Heart left ventricle (tissue), 16 donors: ENCODE measurements around the gene NCAM1. TPM values are rescaled to one million over a fixed set of nuclear protein-coding genes. Genes with fewer than 3 reads are reported as not detected.
A peak's percentile ranks its signal among the peaks of the same experiment; 100 is the strongest.

Experiments used
- ATAC-seq, 4 donors: fragments of 200-7000 bp; cut with Tn5 transposase; one replicate each; pipeline ENCODE4 v1.9.1; 2020 to 2022; ENCODE audit warnings: moderate library complexity in 4 of 4, mild to moderate bottlenecking in 3 of 4, moderate number of reproducible peaks in 1 of 4
- DNase-seq, 5 donors: peaks; one replicate each; pipeline ENCODE4 v3.0.0-alpha.2; 2020
- H3K27ac ChIP-seq, 12 donors: fragments of 200-600 bp; sonication (generic) in 4 of 12; one replicate each; pipeline versions ENCODE4 v1.5.0 to v1.8.0; 2016 to 2022; ENCODE audit warnings: mild to moderate bottlenecking in 2 of 12
- H3K27me3 ChIP-seq, 9 donors: fragments of 200-600 bp; sonication (generic) in 2 of 9; one replicate each; pipeline versions ENCODE4 v1.5.1 to v1.8.0; 2016 to 2022; ENCODE audit warnings: mild to moderate bottlenecking in 3 of 9
- H3K36me3 ChIP-seq, 9 donors: fragments of 200-600 bp; sonication (generic) in 2 of 9; one replicate each; pipeline versions ENCODE4 v1.5.0 to v1.8.0; 2018 to 2022; ENCODE audit warnings: mild to moderate bottlenecking in 2 of 9
- H3K4me1 ChIP-seq, 12 donors: fragments of 200-600 bp; sonication (generic) in 4 of 12; one replicate each; pipeline versions ENCODE4 v1.5.0 to v1.8.0; 2016 to 2022; ENCODE audit warnings: mild to moderate bottlenecking in 3 of 12
- H3K4me3 ChIP-seq, 12 donors: fragments of 200-600 bp; sonication (generic) in 4 of 12; one replicate each; pipeline versions ENCODE4 v1.5.0 to v1.8.0; 2017 to 2022; ENCODE audit warnings: mild to moderate bottlenecking in 9 of 12, moderate library complexity in 4 of 12
- H3K9me3 ChIP-seq, 12 donors: fragments of 200-600 bp; sonication (generic) in 4 of 12; one replicate each; pipeline versions ENCODE4 v1.5.0 to v1.8.0; 2016 to 2022; ENCODE audit warnings: mild to moderate bottlenecking in 1 of 12
- CTCF ChIP-seq, 12 donors: fragments of 200-600 bp; sonication (generic) in 4 of 12; IDR thresholded peaks; one replicate each; pipeline versions ENCODE4 v1.5.0 to v1.8.0; 2018 to 2022; ENCODE audit warnings: antibody characterized with exemption in 12 of 12, mild to moderate bottlenecking in 5 of 12
- POLR2A ChIP-seq, 2 donors: fragments of 450-650 bp; IDR thresholded peaks; one replicate each; pipeline ENCODE4 v1.6.1; 2017; ENCODE audit warnings: antibody characterized with exemption in 2 of 2, mild to moderate bottlenecking in 2 of 2, moderate library complexity in 2 of 2
- WGBS, 4 donors: extraction: QIAGEN DNeasy Blood & Tissue Kit in 2 of 4; methylation state at CpG; one replicate each; pipeline versions ENCODE4 v1.1.5 to v1.1.7; 2013 to 2018; 5-methylcytosine and 5-hydroxymethylcytosine counted together
- intact Hi-C, 10 donors: fragments of 100-400 bp; cut with DNase I; formaldehyde crosslinking; loops; one replicate each; pipeline versions ENCODE4 v1.11.1 to v1.14.2; 2022
- polyA plus RNA-seq, 2 donors: library from polyadenylated mRNA; stranded (reverse); fragments of 200-250 nt; gene quantifications; one replicate each; pipeline ENCODE4 v1.2.3, GENCODE V29; 2013
- total RNA-seq, 9 donors: library from RNA; depleted of rRNA in 2 of 9; stranded (reverse); fragments of >200 nt in 2 of 9; fragmentation: NEBNext Ultra II Directional in 3 of 9; extraction: Animal tissue kit (Norgen Biotek cat#: 25700) in 3 of 9; gene quantifications; one replicate each; pipeline versions ENCODE4 v1.1.0 to v1.2.4, GENCODE V29; 2016 to 2023
- donor health status: ischemic (EF 13 %, LVEDD 7.1; RV severe dilation, severe dysfunction).
- donor health status: healthy with polysubstance abuse.
- donor health status: DM: no; HTN: yes; CAD: no.
- donor health status: DM: no; HTN: no; CAD: no.
- donor health status: ischemic (EF 25% LVEDD 6.9; RV normal size, moderate dysfunction).
- donor health status: ischemic (EF 25% LVEDD 5.7; RV mildly dilated, moderate dysfunction).
- donor health status: healthy.
- donor health status: DM: yes; HTN: yes; CAD: no.
- donor health status: ischemic (EF 35%, LVEDD 5.7; RV mildly dilated, moderate dysfunction).
- donor health status: nonischemic (EF 11% LVEDD 7.7; RV severe dilation, severe dysfunction).
- donor health status: DM: yes; HTN: yes; CAD: no.
- donor health status: PGD.
- donor health status: ischemic (EF 29% LVEDD 5.4; RV normal size, mild dysfunction).
- donor health status: nonischemic (EF 23%, LVEDD 6.1; RV moderate dilation, normal function).

Gene NCAM1
- total and polyA plus RNA-seq, 11 donors, result 78.0 to 753 (median 389) TPM

- WGBS, 4 donors, result 19 to 31% (median 23%) methylated on average over 2 of the region's 2 CpGs
- H3K4me1 ChIP-seq, result peaks cover 0 to 22% (median 4%) of the 10 kb centered on the region in 12 donors
- no peak for TF ChIP-seq POLR2A (IDR thresholded peaks at IDR 0.05)
- no peak for TF ChIP-seq CTCF (IDR thresholded peaks at IDR 0.05)
- H3K27me3 ChIP-seq, result no peaks in the 10 kb centered on the region
- no peak for DNase-seq
- no peaks in the 10 kb centered on the region for H3K9me3 ChIP-seq
- no peak for ATAC-seq
- no peak overlapping the region for H3K4me3 ChIP-seq
- H3K36me3 ChIP-seq, result no peaks in the 10 kb centered on the region
- intact Hi-C loops, result loop anchor here in 1 of 10 donors (10.0 kb wide), 1 partner anchor 58 kb away; no protein-coding TSS in a partner anchor
- no peak overlapping the region for H3K27ac ChIP-seq
These were observed 45.8 kb downstream of the NCAM1 start for GRCh38 chr11:113006896-113007445.

- peak; percentile 65 to 86 (median 78) for DNase-seq
- Histone ChIP-seq H3K9me3 (no peaks in the 10 kb centered on the region), H3K4me3 (no peak overlapping the region), H3K4me1 (peaks cover 0 to 38% (median 16%) of the 10 kb centered on the region in 12 donors), H3K27ac (peak overlapping the region in 6 of 12 donors; percentile 6 to 47 (median 38)), H3K27me3 (no peaks in the 10 kb centered on the region), H3K36me3 (no peaks in the 10 kb centered on the region)
- intact Hi-C loops, result loop anchor here in 2 of 10 donors (5.0 to 10.0 kb wide), 2 partner anchors 50 to 52 kb away; partner anchors contain the start of gene NCAM1 (in 2 of the 2)
- ATAC-seq, result peak; percentile 96 to 98 (median 98)
- no peak for TF ChIP-seq POLR2A (IDR thresholded peaks at IDR 0.05)
- TF ChIP-seq CTCF (IDR thresholded peaks at IDR 0.05), result peak in 3 of 12 donors; percentile 20 to 28 (median 26)
- WGBS, 4 donors, result 36 to 41% (median 37%) methylated on average over 11 of the region's 11 CpGs
These were observed 53.3 kb downstream of the NCAM1 start for GRCh38 chr11:113014262-113015097.

- Histone ChIP-seq H3K27me3 (no peaks in the 10 kb centered on the region), H3K4me1 (peaks cover 0 to 38% (median 16%) of the 10 kb centered on the region in 12 donors), H3K27ac (peak overlapping the region in 2 of 12 donors; percentile 35 to 47), H3K4me3 (no peak overlapping the region), H3K36me3 (no peaks in the 10 kb centered on the region), H3K9me3 (no peaks in the 10 kb centered on the region)
- TF ChIP-seq CTCF (IDR thresholded peaks at IDR 0.05) (no peak), POLR2A (IDR thresholded peaks at IDR 0.05) (no peak)
- peak in 3 of 4 donors; percentile 32 to 43 (median 38) for ATAC-seq
- DNase-seq, result no peak
- intact Hi-C loops, result loop anchor here in 1 of 10 donors (10.0 kb wide), 1 partner anchor 50 kb away; the partner anchor contains the start of gene NCAM1
These were observed 53.9 kb downstream of the NCAM1 start for GRCh38 chr11:113015098-113015455.

- no peak for TF ChIP-seq CTCF (IDR thresholded peaks at IDR 0.05)
- no peak for TF ChIP-seq POLR2A (IDR thresholded peaks at IDR 0.05)
- Histone ChIP-seq H3K27me3 (no peaks in the 10 kb centered on the region), H3K9me3 (no peaks in the 10 kb centered on the region), H3K4me3 (no peak overlapping the region), H3K27ac (no peak overlapping the region), H3K36me3 (no peaks in the 10 kb centered on the region), H3K4me1 (peaks cover 0 to 38% (median 16%) of the 10 kb centered on the region in 12 donors)
- intact Hi-C loops, result loop anchor here in 1 of 10 donors (10.0 kb wide), 1 partner anchor 52 kb away; the partner anchor contains the start of gene NCAM1
- 42 to 51% (median 45%) methylated on average over 4 of the region's 4 CpGs for WGBS, 4 donors
- ATAC-seq (no peak), DNase-seq (no peak)
These were observed 55.7 kb downstream of the NCAM1 start for GRCh38 chr11:113016905-113017304.
